Stomach (tissue), 9 donors: ENCODE results near the gene HSPA4L. TPM values are rescaled to one million over a fixed set of nuclear protein-coding genes. Genes with fewer than 3 reads are reported as not detected.
A peak's percentile ranks its signal among the peaks of the same experiment; 100 is the strongest.

Experiments used
- DNase-seq, 2 donors: peaks; one replicate each; pipeline versions ENCODE4 v3.0.0 to v3.0.0-alpha.2; 2013 to 2019
- H3K27ac ChIP-seq, 5 donors: fragments of 200-600 bp in 4 of 5; sonication (generic) in 4 of 5; one replicate each; pipeline ENCODE4 v1.5.1; 2013 to 2019; ENCODE audit warnings: mild to moderate bottlenecking in 1 of 5, moderate library complexity in 1 of 5
- H3K27me3 ChIP-seq, 3 donors: fragments of 200-600 bp; sonication (generic); one replicate each; pipeline ENCODE4 v1.5.1; 2017 to 2019; ENCODE audit warnings: mixed run types in 1 of 3
- H3K36me3 ChIP-seq, 4 donors: fragments of 200-600 bp; sonication (generic); 1 replicate in 3 of 4; 2 replicates in 1 of 4; pipeline ENCODE4 v1.5.1; 2016 to 2019
- H3K4me1 ChIP-seq, 4 donors: fragments of 200-600 bp; sonication (generic); one replicate each; pipeline ENCODE4 v1.5.1; 2016 to 2019
- H3K4me3 ChIP-seq, 4 donors: fragments of 200-600 bp; sonication (generic) in 3 of 4; one replicate each; pipeline ENCODE4 v1.5.1; 2016 to 2019; ENCODE audit warnings: mild to moderate bottlenecking in 1 of 4
- H3K9me3 ChIP-seq, 4 donors: fragments of 200-600 bp; sonication (generic); one replicate each; pipeline ENCODE4 v1.5.1; 2016 to 2019
- EP300 ChIP-seq: sonication (generic); formaldehyde crosslinking; IDR thresholded peaks from one replicate; pipeline ENCODE4 v1.6.1; 2017; ENCODE audit warnings: antibody characterized with exemption
- POLR2A ChIP-seq, 4 donors: fragments of 450-650 bp; IDR thresholded peaks; one replicate each; pipeline ENCODE4 v1.6.1; 2016; ENCODE audit warnings: antibody characterized with exemption in 4 of 4, control low read depth in 2 of 4, mild to moderate bottlenecking in 1 of 4, moderate library complexity in 1 of 4
- POLR2AphosphoS5 ChIP-seq, 3 donors: sonication (generic); formaldehyde crosslinking; IDR thresholded peaks; one replicate each; pipeline ENCODE4 v1.6.1; 2016; ENCODE audit warnings: antibody characterized with exemption in 3 of 3
- WGBS, 5 donors: extraction: QIAGEN DNeasy Blood & Tissue Kit in 3 of 5; methylation state at CpG; one replicate each; pipeline versions ENCODE4 v1.1.5 to v1.1.7; 2013 to 2018; 5-methylcytosine and 5-hydroxymethylcytosine counted together
- intact Hi-C: fragments of 100-400 bp; cut with DNase I; formaldehyde crosslinking; loops from one replicate; pipeline ENCODE4 v1.15.1; 2023; ENCODE audit warnings: low total_unique reads
- polyA plus RNA-seq, 3 donors: library from polyadenylated mRNA; stranded (reverse); fragments of 200-250 nt; gene quantifications; one replicate each; pipeline ENCODE4 v1.2.3, GENCODE V29; 2013
- total RNA-seq, 5 donors: library from RNA; depleted of rRNA; stranded (reverse); fragments of >200 nt; gene quantifications; one replicate each; pipeline versions ENCODE4 v1.1.0 to v1.2.3, GENCODE V29; 2014 to 2016
- TF ChIP-seq, protein P1 (sequence below), 7 experiments: fragments of 450-650 bp in 4 of 7; fragments of 200-600 bp in 3 of 7; sonication (generic) in 3 of 7; IDR thresholded peaks; one replicate each; pipeline ENCODE4 v1.5.1; 2016 to 2019; ENCODE audit warnings: antibody characterized with exemption in 7 of 7, control low read depth in 2 of 7, mild to moderate bottlenecking in 1 of 7
- donor health status: healthy with polysubstance abuse.
- donor health status: Bipolar disorder and iron deficiency.
- donor health status: healthy.

HSPA4L gene
- total and polyA plus RNA-seq, 8 donors, result 0.56 to 17.0 (median 2.9) TPM

DNA sequence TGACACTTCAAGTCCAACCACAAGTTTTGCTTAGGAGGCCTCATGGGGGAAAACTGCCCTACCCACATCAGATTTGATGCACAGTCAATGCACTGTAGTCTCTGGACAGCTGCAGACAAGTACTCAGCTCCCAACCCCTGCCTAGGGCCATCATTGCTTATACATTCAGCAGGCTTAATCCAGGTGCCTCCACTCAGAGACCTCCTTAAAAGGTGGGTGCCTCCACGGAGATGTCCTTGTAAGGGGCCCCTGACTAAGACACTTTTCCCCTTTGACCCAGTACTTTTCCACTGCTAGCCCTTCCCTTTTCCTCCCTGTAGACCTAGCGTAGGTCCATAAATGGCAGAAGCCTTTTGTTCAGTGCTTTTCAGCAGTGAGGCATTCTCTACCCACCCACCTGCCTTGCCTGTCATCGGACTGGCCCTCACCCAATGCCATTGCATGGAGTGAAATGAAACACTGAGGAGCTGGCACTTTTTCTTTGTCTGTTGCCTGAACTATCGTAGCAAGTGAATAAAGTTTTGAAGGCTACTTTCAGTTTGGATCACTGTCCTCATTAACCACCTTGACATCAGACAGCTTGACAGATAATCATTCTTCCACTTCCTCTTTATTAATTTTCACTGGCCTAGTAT, 74.8 kb downstream of the HSPA4L start:
- no peak overlapping the region for H3K4me3 ChIP-seq
- H3K27me3 ChIP-seq, result no peaks in the 10 kb centered on the region
- intact Hi-C loops, result no loop called here
- WGBS, 5 donors, result 78 to 90% (median 82%) methylated on average over 4 of the region's 4 CpGs
- H3K9me3 ChIP-seq, result peaks cover 0 to 24% (median 9%) of the 10 kb centered on the region in 4 donors
- H3K4me1 ChIP-seq, result no peaks in the 10 kb centered on the region
- no peak for DNase-seq
- no peak overlapping the region for H3K27ac ChIP-seq
- no peaks in the 10 kb centered on the region for H3K36me3 ChIP-seq
- TF ChIP-seq EP300, result no peak
- TF ChIP-seq POLR2A (IDR thresholded peaks at IDR 0.05), result no peak

DNA sequence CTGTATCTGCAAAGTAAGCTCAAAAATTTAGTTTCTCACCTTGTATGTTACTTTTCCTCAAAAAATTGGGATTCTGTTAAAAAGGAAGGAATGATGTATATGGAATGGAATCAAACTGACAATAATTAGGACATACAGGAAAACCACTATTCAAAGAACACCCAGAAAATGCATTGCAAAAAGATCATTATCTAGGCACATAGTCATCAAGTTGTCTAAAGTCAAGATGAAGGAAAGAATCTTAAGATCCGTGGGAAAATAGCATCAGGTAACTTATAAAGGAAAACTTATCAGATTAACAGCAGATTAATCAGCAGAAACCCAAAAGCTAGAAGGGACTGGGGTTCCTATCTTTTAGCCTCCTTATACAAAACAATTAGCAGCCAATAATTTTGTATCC, 75.5 kb downstream of the HSPA4L start:
- WGBS, 5 donors, result 86 to 96% (median 92%) methylated on average over 1 of the region's 1 CpG
- Histone ChIP-seq H3K27ac (no peak overlapping the region), H3K4me3 (no peak overlapping the region), H3K4me1 (no peaks in the 10 kb centered on the region), H3K27me3 (no peaks in the 10 kb centered on the region), H3K36me3 (no peaks in the 10 kb centered on the region), H3K9me3 (peaks cover 0 to 20% (median 9%) of the 10 kb centered on the region in 4 donors)
- no peak for TF ChIP-seq POLR2A (IDR thresholded peaks at IDR 0.05)
- no peak for TF ChIP-seq POLR2AphosphoS5 (IDR thresholded peaks at IDR 0.05)
- no peak for TF ChIP-seq EP300
- TF ChIP-seq, protein P1, sequence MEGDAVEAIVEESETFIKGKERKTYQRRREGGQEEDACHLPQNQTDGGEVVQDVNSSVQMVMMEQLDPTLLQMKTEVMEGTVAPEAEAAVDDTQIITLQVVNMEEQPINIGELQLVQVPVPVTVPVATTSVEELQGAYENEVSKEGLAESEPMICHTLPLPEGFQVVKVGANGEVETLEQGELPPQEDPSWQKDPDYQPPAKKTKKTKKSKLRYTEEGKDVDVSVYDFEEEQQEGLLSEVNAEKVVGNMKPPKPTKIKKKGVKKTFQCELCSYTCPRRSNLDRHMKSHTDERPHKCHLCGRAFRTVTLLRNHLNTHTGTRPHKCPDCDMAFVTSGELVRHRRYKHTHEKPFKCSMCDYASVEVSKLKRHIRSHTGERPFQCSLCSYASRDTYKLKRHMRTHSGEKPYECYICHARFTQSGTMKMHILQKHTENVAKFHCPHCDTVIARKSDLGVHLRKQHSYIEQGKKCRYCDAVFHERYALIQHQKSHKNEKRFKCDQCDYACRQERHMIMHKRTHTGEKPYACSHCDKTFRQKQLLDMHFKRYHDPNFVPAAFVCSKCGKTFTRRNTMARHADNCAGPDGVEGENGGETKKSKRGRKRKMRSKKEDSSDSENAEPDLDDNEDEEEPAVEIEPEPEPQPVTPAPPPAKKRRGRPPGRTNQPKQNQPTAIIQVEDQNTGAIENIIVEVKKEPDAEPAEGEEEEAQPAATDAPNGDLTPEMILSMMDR (IDR thresholded peaks at IDR 0.05), result no peak
- intact Hi-C loops, result no loop called here
- no peak for DNase-seq

DNA sequence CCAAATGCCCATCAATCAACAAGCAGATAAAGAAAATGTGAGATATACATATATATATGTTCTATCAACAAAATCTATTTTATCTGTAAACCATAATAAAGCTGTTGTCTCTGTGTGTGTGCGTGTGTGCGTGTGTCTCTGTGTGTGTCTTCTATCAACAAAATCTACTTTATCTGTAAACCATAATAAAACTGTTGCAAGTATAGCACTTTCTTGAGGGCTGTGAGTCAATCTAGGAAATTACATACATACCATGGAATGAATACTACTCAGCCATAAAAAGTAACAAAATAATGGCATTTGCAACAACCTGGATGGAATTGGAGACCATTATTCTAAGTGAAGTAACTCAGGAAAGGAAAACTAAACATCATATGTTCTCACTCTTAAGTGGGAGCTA, 86.1 kb downstream of the HSPA4L start:
- Histone ChIP-seq H3K27ac (no peak overlapping the region), H3K9me3 (no peaks in the 10 kb centered on the region), H3K4me3 (no peak overlapping the region), H3K36me3 (no peaks in the 10 kb centered on the region), H3K27me3 (no peaks in the 10 kb centered on the region), H3K4me1 (peaks cover 0 to 11% (median 2%) of the 10 kb centered on the region in 4 donors)
- TF ChIP-seq POLR2A (IDR thresholded peaks at IDR 0.05) (no peak), EP300 (no peak), POLR2AphosphoS5 (IDR thresholded peaks at IDR 0.05) (no peak)
- TF ChIP-seq, protein P1 (IDR thresholded peaks at IDR 0.05), result no peak
- no peak for DNase-seq
- WGBS, 5 donors, result 91 to 96% (median 94%) methylated on average over 2 of the region's 2 CpGs
- intact Hi-C loops, result no loop called here

DNA sequence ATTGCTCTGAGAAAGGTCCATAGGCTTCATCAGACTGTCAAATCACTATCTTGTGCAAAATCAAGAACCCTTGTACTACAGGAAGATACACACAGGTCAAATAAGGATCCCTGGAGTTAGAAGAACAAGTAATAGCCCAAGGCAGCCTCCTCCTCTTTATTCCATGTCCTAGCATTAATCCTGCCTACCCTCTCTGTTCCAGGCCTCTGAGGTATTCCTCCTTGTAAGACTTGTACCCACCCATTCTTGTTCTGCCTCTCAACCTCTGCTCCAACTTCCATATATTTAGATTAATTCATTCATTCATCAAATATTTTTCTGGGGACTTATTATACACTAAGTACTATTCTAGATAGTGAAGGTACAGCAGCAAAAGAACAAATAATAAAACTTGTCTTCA, 88.2 kb downstream of the HSPA4L start:
- TF ChIP-seq POLR2AphosphoS5 (IDR thresholded peaks at IDR 0.05) (no peak), POLR2A (IDR thresholded peaks at IDR 0.05) (no peak), EP300 (no peak)
- TF ChIP-seq, protein P1 (IDR thresholded peaks at IDR 0.05), result no peak
- Histone ChIP-seq H3K4me3 (no peak overlapping the region), H3K36me3 (no peaks in the 10 kb centered on the region), H3K27ac (no peak overlapping the region), H3K9me3 (no peaks in the 10 kb centered on the region), H3K27me3 (no peaks in the 10 kb centered on the region), H3K4me1 (peaks cover 0 to 11% (median 2%) of the 10 kb centered on the region in 4 donors)
- no peak for DNase-seq
- intact Hi-C loops, result no loop called here

DNA sequence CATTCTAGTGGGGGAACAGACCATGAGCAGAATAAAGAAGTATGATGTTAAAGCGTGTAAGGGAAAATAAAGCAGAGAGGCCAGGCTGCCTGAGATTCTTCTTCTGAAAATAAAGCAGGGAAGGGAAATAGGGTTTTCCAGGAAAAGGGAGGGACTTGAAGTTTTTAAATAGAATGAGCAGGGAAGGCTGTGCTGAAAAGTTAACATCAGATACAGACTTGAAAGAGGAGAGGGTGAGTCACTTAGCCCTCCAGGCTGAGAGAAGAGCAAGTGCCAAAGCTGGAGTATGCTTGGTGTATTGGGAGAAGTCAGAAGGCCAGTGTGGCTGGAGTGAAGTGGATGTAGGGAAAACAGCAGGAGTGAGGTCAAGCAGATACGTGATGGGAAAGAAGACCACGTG, 88.6 kb downstream of the HSPA4L start:
- intact Hi-C loops, result no loop called here
- 38 to 71% (median 62%) methylated on average over 3 of the region's 3 CpGs for WGBS, 5 donors
- TF ChIP-seq, protein P1 (IDR thresholded peaks at IDR 0.05), result no peak
- TF ChIP-seq POLR2A (IDR thresholded peaks at IDR 0.05) (no peak), POLR2AphosphoS5 (IDR thresholded peaks at IDR 0.05) (no peak), EP300 (no peak)
- H3K4me1 ChIP-seq, result peaks cover 0 to 11% (median 2%) of the 10 kb centered on the region in 4 donors
- H3K36me3 ChIP-seq, result peaks cover 0 to 2% (median 0%) of the 10 kb centered on the region in 4 donors
- H3K9me3 ChIP-seq, result no peaks in the 10 kb centered on the region
- DNase-seq, result peak in 1 of 2 donors; percentile 16
- no peak overlapping the region for H3K4me3 ChIP-seq
- no peaks in the 10 kb centered on the region for H3K27me3 ChIP-seq
- H3K27ac ChIP-seq, result peak overlapping the region in 2 of 5 donors; percentile 2 to 24
